RPMI8226 (cell line): Measurements from ENCODE around the gene FAM217B.
A peak's percentile ranks its signal among the peaks of the same experiment; 100 is the strongest.

ENCODE experiments used
- DNase-seq: peaks from one replicate; pipeline ENCODE4 v3.0.0-alpha.2; 2015

Gene FAM217B

GRCh38 chr20:59940129-59940955, at the start of gene FAM217B, which contains the start of gene PPP1R3D:
Gene FAM217B, plus strand, starts transcription at chr20:59940389. Its CDS starts 3,555 bp downstream, at chr20:59943944.
Gene PPP1R3D, minus strand, starts transcription at chr20:59940305. Its CDS starts 374 bp downstream, at chr20:59939931.
- DNase-seq, result peak; percentile 93

GRCh38 chr20:59891581-59891980, 48.6 kb upstream of the FAM217B start:
- no peak for DNase-seq

- DNase-seq, result no peak
Measured at GRCh38 chr20:59895908-59896307, 44.3 kb upstream of the FAM217B start.

- DNase-seq, result no peak
Measured at GRCh38 chr20:59902470-59902869, 37.7 kb upstream of the FAM217B start.

- no peak for DNase-seq
Measured at GRCh38 chr20:59903621-59904020, 36.6 kb upstream of the FAM217B start.

GRCh38 chr20:59908855-59909254, 31.3 kb upstream of the FAM217B start:
- DNase-seq, result no peak

GRCh38 chr20:59911041-59911440, 29.1 kb upstream of the FAM217B start:
- no peak for DNase-seq

GRCh38 chr20:59912609-59913008, 27.6 kb upstream of the FAM217B start:
- no peak for DNase-seq

- no peak for DNase-seq
Measured at GRCh38 chr20:59920944-59921343, 19.2 kb upstream of the FAM217B start.

GRCh38 chr20:59923514-59923913, 16.7 kb upstream of the FAM217B start:
- no peak for DNase-seq

- no peak for DNase-seq
Measured at GRCh38 chr20:59925359-59925758, 14.8 kb upstream of the FAM217B start.

GRCh38 chr20:59925899-59926298, 14.3 kb upstream of the FAM217B start:
- no peak for DNase-seq

- no peak for DNase-seq
Measured at GRCh38 chr20:59931511-59932312, 8.5 kb upstream of the FAM217B start.

GRCh38 chr20:59932616-59933295, 7.4 kb upstream of the FAM217B start:
- DNase-seq, result no peak

GRCh38 chr20:59933296-59933848, 6.8 kb upstream of the FAM217B start, which contains the start of gene SYCP2:
Gene SYCP2, minus strand, starts transcription at chr20:59933637. Its CDS starts 11,224 bp downstream, at chr20:59922413.
- no peak for DNase-seq

GRCh38 chr20:59933849-59934585, 6.2 kb upstream of the FAM217B start:
- DNase-seq, result peak; percentile 60

GRCh38 chr20:59935457-59936185, 4.6 kb upstream of the FAM217B start:
- DNase-seq, result no peak

GRCh38 chr20:59936409-59936808, 3.8 kb upstream of the FAM217B start:
- DNase-seq, result no peak

GRCh38 chr20:59937150-59937549, 3.0 kb upstream of the FAM217B start:
- DNase-seq, result no peak

GRCh38 chr20:59938221-59938620, 2.0 kb upstream of the FAM217B start:
- no peak for DNase-seq

GRCh38 chr20:59938696-59939051, 1.5 kb upstream of the FAM217B start:
- no peak for DNase-seq
